ENCODE data around the gene NFYA. TPM values are rescaled to one million over a fixed set of nuclear protein-coding genes. Genes with fewer than 3 reads are reported as not detected.

NFYA gene
- total RNA-seq, 3 donors from 2014 or later (not counting 1 experiment from before 2014, with no cell fraction given): 27.5 to 33.1 (median 33.0) TPM

DNA sequence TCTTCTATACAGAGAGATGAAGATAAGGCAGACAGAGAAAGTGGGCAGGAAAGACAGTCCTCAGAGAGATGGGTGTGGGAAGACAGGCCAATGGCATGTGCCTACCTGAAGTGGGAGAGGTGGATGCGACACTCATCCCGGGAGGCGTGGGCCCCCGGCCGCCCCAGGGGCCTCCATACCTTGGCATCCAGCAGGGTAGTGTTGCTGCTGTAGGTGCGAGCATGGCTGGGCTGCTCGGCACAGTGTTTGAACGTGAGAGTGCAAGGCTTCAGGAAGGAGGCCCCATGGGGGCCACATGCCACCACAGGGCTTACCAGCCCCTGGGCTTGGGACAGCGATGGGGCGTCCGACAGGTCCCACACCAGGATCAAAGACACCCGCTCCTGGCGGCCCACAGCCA, 39.0 kb upstream of the NFYA start:
- no peaks in the 10 kb centered on the region for H3K36me3 Mint-ChIP-seq
- Histone ChIP-seq H3K9me3 (ENCODE audit: control insufficient read depth, insufficient read depth, low read length) (no peaks in the 10 kb centered on the region), H3K4me3 (ENCODE audit: low read length) (no peak overlapping the region), H3K27me3 (ENCODE audit: control insufficient read depth, insufficient read depth, low read length) (no peaks in the 10 kb centered on the region), H3K36me3 (ENCODE audit: control insufficient read depth, insufficient read depth, low read length) (no peaks in the 10 kb centered on the region), H3K27ac (ENCODE audit: low read length) (no peak overlapping the region), H3K4me1 (ENCODE audit: control insufficient read depth, insufficient read depth, low read length) (peaks cover 4% of the 10 kb centered on the region)
- no peak overlapping the region for H3K4me3 Mint-ChIP-seq
- ATAC-seq: no peak
- peaks cover 7% of the 10 kb centered on the region in 2 donors for H3K4me1 Mint-ChIP-seq
- TF ChIP-seq, protein P1, sequence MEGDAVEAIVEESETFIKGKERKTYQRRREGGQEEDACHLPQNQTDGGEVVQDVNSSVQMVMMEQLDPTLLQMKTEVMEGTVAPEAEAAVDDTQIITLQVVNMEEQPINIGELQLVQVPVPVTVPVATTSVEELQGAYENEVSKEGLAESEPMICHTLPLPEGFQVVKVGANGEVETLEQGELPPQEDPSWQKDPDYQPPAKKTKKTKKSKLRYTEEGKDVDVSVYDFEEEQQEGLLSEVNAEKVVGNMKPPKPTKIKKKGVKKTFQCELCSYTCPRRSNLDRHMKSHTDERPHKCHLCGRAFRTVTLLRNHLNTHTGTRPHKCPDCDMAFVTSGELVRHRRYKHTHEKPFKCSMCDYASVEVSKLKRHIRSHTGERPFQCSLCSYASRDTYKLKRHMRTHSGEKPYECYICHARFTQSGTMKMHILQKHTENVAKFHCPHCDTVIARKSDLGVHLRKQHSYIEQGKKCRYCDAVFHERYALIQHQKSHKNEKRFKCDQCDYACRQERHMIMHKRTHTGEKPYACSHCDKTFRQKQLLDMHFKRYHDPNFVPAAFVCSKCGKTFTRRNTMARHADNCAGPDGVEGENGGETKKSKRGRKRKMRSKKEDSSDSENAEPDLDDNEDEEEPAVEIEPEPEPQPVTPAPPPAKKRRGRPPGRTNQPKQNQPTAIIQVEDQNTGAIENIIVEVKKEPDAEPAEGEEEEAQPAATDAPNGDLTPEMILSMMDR (IDR thresholded peaks at IDR 0.05): no peak
- no peak overlapping the region for H3K27ac Mint-ChIP-seq
- no peak for DNase-seq
- H3K27me3 Mint-ChIP-seq (ENCODE audit: low read depth in 2 of 2): no peaks in the 10 kb centered on the region
- no peaks in the 10 kb centered on the region for H3K9me3 Mint-ChIP-seq
- WGBS (ENCODE audit: insufficient coverage): 93% methylated on average over 13 of the region's 13 CpGs
- intact Hi-C loops (cut with micrococcal nuclease): no loop called here

DNA sequence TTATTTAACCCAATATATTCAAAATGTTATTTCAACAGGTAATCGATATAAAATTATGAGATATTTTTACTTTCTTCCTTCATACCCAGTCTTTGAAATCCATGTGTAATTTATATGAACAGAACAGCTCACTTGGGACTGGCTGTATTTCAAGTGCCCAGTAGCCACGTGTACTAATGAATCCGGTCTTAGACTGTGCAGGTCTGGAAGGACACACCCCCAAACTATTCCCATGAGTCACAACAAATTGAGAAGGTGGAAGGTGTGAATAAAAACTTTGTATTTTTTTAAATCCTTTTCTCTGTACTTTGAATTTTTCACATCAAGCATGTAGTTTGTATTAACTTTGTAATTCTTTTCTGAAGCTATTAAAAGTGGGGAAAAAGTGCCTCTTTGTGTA, 36.6 kb upstream of the NFYA start:
- Mint-ChIP-seq H3K27ac (no peak overlapping the region), H3K4me3 (no peak overlapping the region), H3K27me3 (ENCODE audit: low read depth in 2 of 2) (no peaks in the 10 kb centered on the region), H3K36me3 (no peaks in the 10 kb centered on the region), H3K9me3 (no peaks in the 10 kb centered on the region), H3K4me1 (no peaks in the 10 kb centered on the region)
- Histone ChIP-seq H3K4me1 (ENCODE audit: control insufficient read depth, insufficient read depth, low read length) (no peaks in the 10 kb centered on the region), H3K27ac (ENCODE audit: low read length) (no peak overlapping the region), H3K36me3 (ENCODE audit: control insufficient read depth, insufficient read depth, low read length) (no peaks in the 10 kb centered on the region), H3K27me3 (ENCODE audit: control insufficient read depth, insufficient read depth, low read length) (no peaks in the 10 kb centered on the region), H3K9me3 (ENCODE audit: control insufficient read depth, insufficient read depth, low read length) (no peaks in the 10 kb centered on the region), H3K4me3 (ENCODE audit: low read length) (no peak overlapping the region)
- ATAC-seq (no peak), DNase-seq (no peak)
- intact Hi-C loops (cut with micrococcal nuclease): loop anchor here (5.0 kb wide), 1 partner anchor 1054 kb away; no protein-coding TSS in a partner anchor
- TF ChIP-seq, protein P1 (IDR thresholded peaks at IDR 0.05): no peak
- WGBS (ENCODE audit: insufficient coverage): 75% methylated on average over 2 of the region's 3 CpGs

GRCh38 chr6:41036601-41037000, 36.2 kb upstream of the NFYA start:
- ATAC-seq (no peak), DNase-seq (no peak)
- Mint-ChIP-seq H3K9me3 (no peaks in the 10 kb centered on the region), H3K4me1 (no peaks in the 10 kb centered on the region), H3K36me3 (no peaks in the 10 kb centered on the region), H3K4me3 (no peak overlapping the region), H3K27me3 (ENCODE audit: low read depth in 2 of 2) (no peaks in the 10 kb centered on the region), H3K27ac (no peak overlapping the region)
- 84% methylated on average over 2 of the region's 2 CpGs for WGBS (ENCODE audit: insufficient coverage)
- Histone ChIP-seq H3K27me3 (ENCODE audit: control insufficient read depth, insufficient read depth, low read length) (no peaks in the 10 kb centered on the region), H3K36me3 (ENCODE audit: control insufficient read depth, insufficient read depth, low read length) (no peaks in the 10 kb centered on the region), H3K4me3 (ENCODE audit: low read length) (no peak overlapping the region), H3K4me1 (ENCODE audit: control insufficient read depth, insufficient read depth, low read length) (no peaks in the 10 kb centered on the region), H3K27ac (ENCODE audit: low read length) (no peak overlapping the region), H3K9me3 (ENCODE audit: control insufficient read depth, insufficient read depth, low read length) (no peaks in the 10 kb centered on the region)
- intact Hi-C loops (cut with micrococcal nuclease): loop anchor here (5.0 kb wide), 1 partner anchor 1054 kb away; no protein-coding TSS in a partner anchor
- TF ChIP-seq, protein P1 (IDR thresholded peaks at IDR 0.05): no peak

Measured in natural killer cell (primary cell).